ENCODE measurements around the gene ENTPD1. TPM values are rescaled to one million over a fixed set of nuclear protein-coding genes. Genes with fewer than 3 reads are reported as not detected.

ENTPD1 gene
- polyA plus RNA-seq, 2 of the 4 experiments (the other 2 are of a cell fraction): 0.08 to 0.14 TPM

- WGBS (ENCODE audit: missing lambda C conversion rate): 45% methylated on average over 2 of the region's 2 CpGs
- Histone ChIP-seq H3K4me2 (no peak overlapping the region), H3K4me3 (no peak overlapping the region), H3K4me1 (no peaks in the 10 kb centered on the region), H3K27ac (no peak overlapping the region), H3K9me3 (no peaks in the 10 kb centered on the region)
- FAIRE-seq (no peak), DNase-seq (ENCODE audit: low read depth in 1 of 2, low spot score in 1 of 2) (no peak), ATAC-seq (no peak)
- TF ChIP-seq HDAC2 (IDR thresholded peaks at IDR 0.05): no peak
- no peak for TF ChIP-seq E2F6 (IDR thresholded peaks at IDR 0.05; ENCODE audit: borderline replicate concordance, low read depth)
- TF ChIP-seq POLR2AphosphoS2 (conservative IDR thresholded peaks at IDR 0.05; ENCODE audit: low read length): no peak
- no peak for TF ChIP-seq ZNF302 (CRISPR knock-in tag; IDR thresholded peaks at IDR 0.05)
- no peak for TF ChIP-seq KDM5A (IDR thresholded peaks at IDR 0.05)
- no peak for TF ChIP-seq NFE2L2 (conservative IDR thresholded peaks at IDR 0.05; ENCODE audit: low read length)
- TF ChIP-seq MYC (IDR thresholded peaks at IDR 0.05; ENCODE audit: borderline replicate concordance, low read length): no peak
- no peak for TF ChIP-seq EP300 (IDR thresholded peaks at IDR 0.05)
- TF ChIP-seq BCL3 (IDR thresholded peaks at IDR 0.05): no peak
- TF ChIP-seq ESRRA (IDR thresholded peaks at IDR 0.05; ENCODE audit: borderline replicate concordance, low read length): no peak
- TF ChIP-seq EHF (CRISPR knock-in tag; IDR thresholded peaks at IDR 0.05): no peak
- CTCF ChIA-PET: interaction anchor here (4.9 kb wide), 1 partner anchor 172 kb away, joined by 27 read pairs; the partner anchor contains the start of gene TCTN3
- POLR2A ChIA-PET: no interaction called here
Observed at GRCh38 chr10:95866467-95866842, 110.5 kb downstream of the ENTPD1 start.

- WGBS (ENCODE audit: missing lambda C conversion rate): 85% methylated on average over 4 of the region's 4 CpGs
- ATAC-seq (no peak), DNase-seq (ENCODE audit: low read depth in 1 of 2, low spot score in 1 of 2) (no peak), FAIRE-seq (no peak)
- CTCF ChIA-PET: interaction anchor here (4.9 kb wide), 1 partner anchor 173 kb away, joined by 27 read pairs; the partner anchor contains the start of gene TCTN3
- H3K4me1 ChIP-seq: no peaks in the 10 kb centered on the region
- POLR2A ChIA-PET: no interaction called here
- no peak overlapping the region for H3K4me2 ChIP-seq
- H3K4me3 ChIP-seq: no peak overlapping the region
- H3K27ac ChIP-seq: no peak overlapping the region
- no peaks in the 10 kb centered on the region for H3K9me3 ChIP-seq
- TF ChIP-seq HOXB5 (CRISPR knock-in tag; IDR thresholded peaks at IDR 0.05): no peak
- no peak for TF ChIP-seq TP53 (CRISPR knock-in tag; IDR thresholded peaks at IDR 0.05)
- TF ChIP-seq ZFP36 (IDR thresholded peaks at IDR 0.05; ENCODE audit: borderline replicate concordance, partially characterized antibody): no peak
- no peak for TF ChIP-seq EHF (CRISPR knock-in tag; IDR thresholded peaks at IDR 0.05)
- no peak for TF ChIP-seq JUNB (IDR thresholded peaks at IDR 0.05)
- no peak for TF ChIP-seq RAD21 (conservative IDR thresholded peaks at IDR 0.05 in 1 of 2, IDR thresholded peaks at IDR 0.05 in 1 of 2)
- no peak for TF ChIP-seq MAFK (IDR thresholded peaks at IDR 0.05; ENCODE audit: partially characterized antibody)
- no peak for TF ChIP-seq NR3C1 (IDR thresholded peaks at IDR 0.05)
- no peak for TF ChIP-seq CEBPB (IDR thresholded peaks at IDR 0.05)
- TF ChIP-seq HEYL (CRISPR knock-in tag; IDR thresholded peaks at IDR 0.05): no peak
- no peak for TF ChIP-seq ZC3H11A (IDR thresholded peaks at IDR 0.05)
- TF ChIP-seq RNF2 (IDR thresholded peaks at IDR 0.05; ENCODE audit: borderline replicate concordance, low read depth): no peak
- no peak for TF ChIP-seq ATOH8 (CRISPR knock-in tag; IDR thresholded peaks at IDR 0.05; ENCODE audit: low read depth)
- no peak for TF ChIP-seq HOXA7 (CRISPR knock-in tag; IDR thresholded peaks at IDR 0.05)
Observed at GRCh38 chr10:95867866-95868265, 111.9 kb downstream of the ENTPD1 start.
